GM12892 (cell line): ENCODE results near the gene ARSK.

Source experiments
- POLR2A ChIP-seq: IDR thresholded peaks from 2 replicates; pipeline ENCODE4 v1.6.1; 2011; ENCODE audit warnings: low read depth, low read length, control low read depth
- POLR2AphosphoS5 ChIP-seq: IDR thresholded peaks from 2 replicates; pipeline ENCODE4 v1.6.1; 2011; ENCODE audit warnings: low read depth, low read length, control low read depth
- TAF1 ChIP-seq: IDR thresholded peaks from 2 replicates; pipeline ENCODE4 v1.6.1; 2011; ENCODE audit warnings: low read depth, mild to moderate bottlenecking, control low read depth, low read length, borderline replicate concordance

DNA sequence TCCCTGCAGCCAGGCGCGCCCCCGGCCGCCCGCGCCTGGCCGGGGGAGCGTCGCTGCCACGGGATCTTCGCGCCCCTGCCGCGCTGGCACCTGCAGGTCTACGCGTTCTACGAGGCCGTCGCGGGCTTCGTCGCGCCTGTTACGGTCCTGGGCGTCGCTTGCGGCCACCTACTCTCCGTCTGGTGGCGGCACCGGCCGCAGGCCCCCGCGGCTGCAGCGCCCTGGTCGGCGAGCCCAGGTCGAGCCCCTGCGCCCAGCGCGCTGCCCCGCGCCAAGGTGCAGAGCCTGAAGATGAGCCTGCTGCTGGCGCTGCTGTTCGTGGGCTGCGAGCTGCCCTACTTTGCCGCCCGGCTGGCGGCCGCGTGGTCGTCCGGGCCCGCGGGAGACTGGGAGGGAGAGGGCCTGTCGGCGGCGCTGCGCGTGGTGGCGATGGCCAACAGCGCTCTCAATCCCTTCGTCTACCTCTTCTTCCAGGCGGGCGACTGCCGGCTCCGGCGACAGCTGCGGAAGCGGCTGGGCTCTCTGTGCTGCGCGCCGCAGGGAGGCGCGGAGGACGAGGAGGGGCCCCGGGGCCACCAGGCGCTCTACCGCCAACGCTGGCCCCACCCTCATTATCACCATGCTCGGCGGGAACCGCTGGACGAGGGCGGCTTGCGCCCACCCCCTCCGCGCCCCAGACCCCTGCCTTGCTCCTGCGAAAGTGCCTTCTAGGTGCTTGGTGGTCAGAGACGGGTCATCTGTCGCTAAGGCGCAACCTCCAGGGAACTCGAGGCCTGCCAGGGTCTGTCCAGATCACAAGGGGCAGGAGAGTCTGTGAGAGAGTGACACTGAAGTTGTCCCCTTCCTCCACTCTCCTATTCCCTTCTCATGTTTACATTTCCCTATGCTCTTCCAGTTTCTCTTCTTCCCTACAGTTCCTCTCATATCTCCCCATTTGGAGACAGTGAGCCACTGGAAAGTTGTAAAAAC, 66.3 kb downstream of the ARSK start:
- TF ChIP-seq POLR2AphosphoS5 (no peak), POLR2A (no peak), TAF1 (no peak)
